ENCODE results near the gene ISM1.

The ISM1 gene

DNA sequence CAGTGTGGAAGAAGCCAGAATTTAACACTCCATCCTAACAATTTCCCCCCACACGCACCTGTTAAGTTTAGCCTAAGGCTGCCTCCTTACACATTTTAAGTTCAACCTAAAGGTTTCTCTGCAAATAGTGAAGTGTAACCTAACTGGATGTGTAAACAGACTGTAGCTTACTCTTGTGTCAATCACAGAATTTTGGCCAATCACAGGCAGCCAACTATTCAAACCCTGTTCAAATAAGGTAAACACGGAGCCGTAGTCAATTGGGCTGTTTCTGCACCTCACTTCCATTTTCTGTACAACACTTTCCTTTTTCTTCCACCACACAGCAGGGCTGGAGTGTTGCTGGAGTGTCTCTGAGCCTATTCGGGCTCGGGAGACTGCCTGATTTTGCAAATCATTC is 92.1 kb downstream of the ISM1 start:
- TF ChIP-seq SPI1 (IDR thresholded peaks at IDR 0.05; ENCODE audit: borderline replicate concordance, low read depth) (no peak), REST (IDR thresholded peaks at IDR 0.05; ENCODE audit: insufficient replicate concordance, low read depth) (no peak), POLR2AphosphoS5 (IDR thresholded peaks at IDR 0.05; ENCODE audit: low read depth) (no peak), CTCF (IDR thresholded peaks at IDR 0.05; ENCODE audit: insufficient read depth, low read length) (no peak), GABPA (IDR thresholded peaks at IDR 0.05; ENCODE audit: low read depth) (no peak)
- Histone ChIP-seq H3K27me3 (ENCODE audit: insufficient read depth, poor library complexity, severe bottlenecking) (peaks cover 7% of the 10 kb centered on the region), H3K27ac (replicated peaks) (no peak overlapping the region), H3K4me3 (replicated peaks; ENCODE audit: insufficient read depth, low read length) (no peak overlapping the region)
- DNase-seq (ENCODE audit: low read depth in 1 of 2, low spot score in 1 of 2): no peak

DNA sequence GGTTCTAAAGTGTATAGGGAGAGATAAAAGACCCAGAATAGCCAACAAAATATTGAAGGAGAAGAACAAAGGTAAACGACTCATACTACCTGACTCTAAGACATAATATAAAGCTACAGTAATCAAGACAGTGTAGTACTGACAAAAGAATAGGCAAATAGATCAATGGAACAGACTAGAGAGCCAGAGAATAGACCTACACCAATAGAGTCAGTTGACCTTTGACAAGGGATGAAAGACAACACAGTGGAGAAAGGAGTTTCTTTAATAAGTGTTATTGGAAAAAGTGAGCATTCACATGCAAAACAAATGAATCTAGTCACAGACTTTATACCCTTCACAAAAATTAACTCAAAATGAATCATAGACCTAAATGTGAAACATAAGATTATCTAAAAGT is 96.4 kb downstream of the ISM1 start:
- no peak for DNase-seq (ENCODE audit: low read depth in 1 of 2, low spot score in 1 of 2)
- Histone ChIP-seq H3K27me3 (ENCODE audit: insufficient read depth, poor library complexity, severe bottlenecking) (peaks cover 3% of the 10 kb centered on the region), H3K4me3 (replicated peaks; ENCODE audit: insufficient read depth, low read length) (no peak overlapping the region), H3K27ac (replicated peaks) (no peak overlapping the region)
- TF ChIP-seq GABPA (IDR thresholded peaks at IDR 0.05; ENCODE audit: low read depth) (no peak), POLR2AphosphoS5 (IDR thresholded peaks at IDR 0.05; ENCODE audit: low read depth) (no peak), CTCF (IDR thresholded peaks at IDR 0.05; ENCODE audit: insufficient read depth, low read length) (no peak), REST (IDR thresholded peaks at IDR 0.05; ENCODE audit: insufficient replicate concordance, low read depth) (no peak), SPI1 (IDR thresholded peaks at IDR 0.05; ENCODE audit: borderline replicate concordance, low read depth) (no peak)

DNA sequence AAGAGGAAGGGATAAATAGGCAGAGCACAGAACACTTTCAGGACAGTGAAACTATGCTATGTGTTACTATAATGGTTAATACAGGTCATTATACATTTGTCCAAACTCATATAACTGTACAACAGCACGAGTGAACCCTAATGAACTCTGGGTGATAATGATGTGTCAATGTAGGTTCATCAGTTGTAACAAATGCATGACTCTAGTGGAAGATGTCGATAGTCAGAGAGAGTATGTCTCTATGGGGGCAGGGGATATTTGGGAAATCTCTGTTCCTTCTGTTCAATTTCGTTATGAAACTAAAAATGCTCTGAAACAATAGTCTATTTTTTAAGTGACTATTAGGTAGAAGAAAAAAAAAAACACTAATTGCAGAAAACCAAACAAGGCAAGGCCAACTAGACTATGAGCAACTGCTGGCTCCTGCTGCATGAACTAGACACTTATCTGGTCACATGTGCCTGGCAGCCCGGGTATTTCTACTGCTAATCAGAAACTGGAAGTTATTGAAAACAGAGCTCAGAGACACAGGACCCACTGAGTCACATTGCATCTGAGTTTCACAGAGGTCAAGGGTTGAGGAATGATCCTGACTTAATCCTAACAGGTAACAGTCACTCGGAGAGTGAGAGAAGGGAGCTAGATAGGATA is 97.9 kb downstream of the ISM1 start:
- no peak for DNase-seq (ENCODE audit: low read depth in 1 of 2, low spot score in 1 of 2)
- no peak overlapping the region for H3K4me3 ChIP-seq (replicated peaks; ENCODE audit: insufficient read depth, low read length)
- TF ChIP-seq SPI1 (IDR thresholded peaks at IDR 0.05; ENCODE audit: borderline replicate concordance, low read depth) (no peak), REST (IDR thresholded peaks at IDR 0.05; ENCODE audit: insufficient replicate concordance, low read depth) (no peak), GABPA (IDR thresholded peaks at IDR 0.05; ENCODE audit: low read depth) (no peak)
- H3K27me3 ChIP-seq (ENCODE audit: insufficient read depth, poor library complexity, severe bottlenecking): peaks cover 5% of the 10 kb centered on the region
- no peak overlapping the region for H3K27ac ChIP-seq (replicated peaks)

Measured in HL-60 (cell line).